AG08395 (cell line): ENCODE data around the gene LGALSL.
A peak's percentile ranks its signal among the peaks of the same experiment; 100 is the strongest.

Experiments
- DNase-seq: peaks from one replicate; pipeline ENCODE4 v3.0.0; 2012; ENCODE audit warnings: mixed read lengths, low spot score

Gene LGALSL

DNA sequence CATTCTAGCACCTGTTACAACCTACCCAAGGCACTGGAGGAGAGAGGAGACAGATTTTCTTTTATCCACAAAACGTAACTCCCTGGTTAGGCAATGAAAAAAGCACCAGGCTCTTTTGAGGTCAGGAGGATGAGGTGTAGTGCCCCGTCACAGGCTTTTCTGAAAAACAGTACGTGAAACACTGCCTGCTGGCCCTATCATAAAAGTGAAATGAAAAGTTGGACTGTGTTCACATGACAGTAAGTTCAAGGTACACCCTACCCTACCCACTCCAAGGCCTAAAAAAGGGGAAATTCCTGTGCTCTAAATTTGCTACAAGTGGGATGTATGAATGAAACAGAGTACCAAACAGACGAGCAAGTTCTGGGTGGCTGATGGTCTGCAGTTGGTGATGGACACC is 17.6 kb downstream of the LGALSL start:
- no peak for DNase-seq

DNA sequence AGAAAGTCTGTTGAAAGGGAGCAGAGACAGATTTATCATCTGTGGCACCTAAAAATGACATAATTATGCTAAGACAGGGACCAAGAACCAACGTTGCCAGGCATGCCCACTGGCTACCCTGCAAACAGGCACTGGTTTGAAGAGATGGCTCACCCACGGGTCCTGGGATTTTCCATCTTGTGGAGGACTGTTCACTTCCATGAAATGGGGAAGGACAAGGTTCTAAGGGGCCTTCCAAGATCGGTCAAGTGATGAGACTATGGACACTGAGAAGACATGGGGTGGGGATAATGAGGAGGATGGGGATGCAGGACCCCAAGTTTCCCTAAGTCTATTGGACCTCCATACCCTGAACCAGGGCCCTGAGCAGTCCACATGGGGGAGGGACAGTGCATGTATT is 18.9 kb downstream of the LGALSL start:
- DNase-seq, result no peak

DNA sequence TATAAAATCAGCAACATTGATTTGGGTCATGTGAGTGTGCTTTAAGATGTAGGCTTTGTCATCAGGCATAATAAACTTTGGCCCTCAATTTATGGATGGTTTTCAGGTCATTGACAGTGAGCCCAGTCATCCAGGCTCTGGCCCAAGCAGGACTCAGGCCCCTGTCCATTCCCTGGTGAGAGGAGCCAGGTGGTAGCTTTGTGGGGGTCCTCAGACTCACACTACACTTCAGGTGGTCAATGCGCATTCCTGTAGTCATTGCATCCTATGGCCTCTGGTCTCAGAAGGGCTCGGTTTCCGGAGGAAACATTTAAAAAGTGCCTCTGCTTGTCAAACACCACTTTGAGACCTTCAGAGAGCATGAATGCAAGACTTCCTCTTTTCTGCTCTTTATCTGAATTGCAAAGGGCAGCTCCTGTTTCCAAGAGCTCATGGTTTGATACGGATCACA is 20.2 kb downstream of the LGALSL start:
- DNase-seq, result no peak

DNA sequence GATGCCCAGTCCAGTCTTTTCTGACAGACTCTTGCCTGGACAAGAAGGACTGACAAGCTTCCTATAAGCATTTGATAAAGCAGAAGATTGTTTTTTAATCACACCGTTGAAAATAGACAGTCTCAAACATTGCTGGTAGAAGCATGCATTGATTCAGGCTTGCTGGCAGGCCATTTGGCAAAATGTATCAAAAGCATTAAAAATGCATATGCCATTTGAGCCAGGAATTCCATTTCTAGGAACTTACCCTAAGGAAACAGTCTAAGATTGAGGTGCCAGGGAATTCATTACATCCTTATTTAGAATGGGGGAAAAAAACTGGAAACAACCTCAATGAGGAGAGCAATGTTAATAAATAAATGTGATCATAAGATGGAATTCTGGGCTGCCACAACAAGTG is 20.7 kb downstream of the LGALSL start:
- DNase-seq, result no peak

DNA sequence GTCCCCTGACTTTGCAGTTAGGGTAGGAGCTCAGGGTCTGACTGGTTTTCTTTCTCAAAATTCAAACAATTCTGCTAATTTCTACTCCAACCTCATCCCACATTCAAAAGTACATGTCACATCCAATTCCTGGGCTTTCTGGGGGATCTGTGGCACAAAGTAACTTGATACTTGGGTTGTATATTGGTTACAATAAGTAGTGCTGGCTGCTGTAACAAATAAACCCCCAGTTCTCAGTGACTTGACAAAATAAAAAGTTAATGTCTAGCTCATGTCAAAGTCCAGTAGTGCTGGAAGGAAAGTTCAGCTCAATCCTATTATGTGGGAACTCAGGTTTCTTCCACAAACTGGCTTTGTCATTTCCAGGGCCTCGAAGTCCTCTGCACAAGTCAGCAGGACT is 23.1 kb downstream of the LGALSL start:
- DNase-seq, result no peak

DNA sequence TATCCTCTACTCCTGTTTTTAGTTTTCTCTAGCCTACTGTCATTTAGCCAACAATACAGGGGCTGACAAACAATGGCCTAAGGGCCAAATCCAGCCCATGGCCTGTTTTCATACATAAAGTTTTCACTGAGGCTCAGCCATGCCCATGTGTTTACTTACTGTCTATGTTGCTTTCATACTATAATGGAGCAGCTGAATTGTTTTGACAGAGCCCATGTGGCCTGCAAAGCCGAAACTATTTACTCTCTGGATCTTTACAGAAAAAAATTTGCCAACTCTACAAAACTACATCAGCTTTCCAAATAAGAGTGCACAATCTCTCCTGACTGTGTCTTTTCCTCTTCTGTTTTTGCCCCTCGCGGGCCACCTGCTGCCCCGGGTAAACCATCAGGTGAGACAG is 24.0 kb downstream of the LGALSL start:
- DNase-seq, result no peak

DNA sequence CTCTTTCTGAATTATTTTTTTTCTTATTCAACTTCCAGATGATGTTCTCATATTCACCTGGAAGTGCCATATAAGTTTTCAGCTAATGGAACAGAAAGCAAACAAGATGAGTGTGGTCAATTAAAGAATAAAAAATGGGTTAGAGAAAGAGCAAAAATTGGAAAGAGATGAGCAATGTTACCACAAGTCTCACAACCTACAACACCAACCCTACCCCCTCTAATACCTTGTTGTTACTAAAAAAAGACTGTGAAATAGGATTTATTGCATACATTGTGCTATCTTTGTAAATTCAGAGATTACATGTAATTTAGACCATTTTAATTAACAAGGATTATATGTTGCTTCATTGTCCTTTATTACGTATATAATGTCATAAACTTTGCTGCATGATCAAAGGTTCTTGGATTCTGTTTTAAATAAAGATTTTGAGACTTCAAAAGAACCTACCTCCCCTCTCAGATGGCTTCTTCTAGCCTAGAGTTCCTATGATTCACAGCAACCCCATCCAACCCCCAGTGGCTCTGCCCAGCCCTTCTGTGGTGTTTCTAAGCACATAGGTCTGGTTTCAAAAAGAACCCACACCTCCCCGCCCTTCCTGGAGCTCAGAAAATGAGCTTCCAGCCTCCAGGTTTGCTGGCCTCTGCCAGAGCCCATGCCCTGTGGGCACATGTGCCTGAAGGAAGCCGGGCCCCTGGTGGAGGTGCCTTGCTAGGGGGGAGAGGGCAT is 24.7 kb downstream of the LGALSL start:
- no peak for DNase-seq

DNA sequence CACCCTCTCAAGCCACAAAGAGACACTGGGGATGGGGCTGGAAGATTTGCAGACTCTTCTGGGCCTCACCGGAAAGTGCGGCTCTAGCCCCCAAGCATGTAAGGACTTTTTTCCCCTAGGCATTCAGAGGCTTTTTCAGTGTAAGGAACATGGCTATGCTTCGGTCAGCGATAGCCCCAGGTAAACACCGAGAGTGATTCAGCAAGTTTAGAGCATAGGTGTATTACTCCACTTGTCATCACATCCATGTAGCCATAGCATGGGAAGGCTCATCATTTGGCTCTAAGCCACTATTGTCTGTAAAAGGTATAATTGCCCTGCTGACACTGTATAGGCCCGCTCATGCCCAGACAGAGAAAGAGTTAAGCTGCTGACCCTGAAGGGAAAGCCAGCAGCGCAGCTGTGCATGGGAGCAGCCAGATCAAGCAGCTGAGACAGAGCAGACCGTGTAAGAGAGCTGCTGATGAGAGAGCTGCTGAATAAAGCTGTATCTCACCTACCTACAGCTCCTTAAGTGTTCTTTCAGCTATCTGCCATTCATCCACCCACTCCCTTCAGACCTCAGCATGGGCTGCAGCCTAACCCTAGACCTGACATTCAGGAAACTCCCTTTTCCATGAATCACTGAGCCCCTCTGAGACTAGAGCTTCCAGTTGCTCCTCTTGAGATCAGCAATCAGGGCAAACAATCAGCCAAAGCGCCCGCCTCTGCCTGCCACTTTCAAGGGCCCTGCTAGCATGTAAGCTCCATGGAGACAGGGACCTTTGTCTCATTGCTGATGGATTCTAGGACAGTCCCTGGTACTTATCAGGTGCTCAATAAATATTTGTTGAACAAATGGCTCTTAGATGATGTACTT is 25.5 kb downstream of the LGALSL start:
- no peak for DNase-seq

DNA sequence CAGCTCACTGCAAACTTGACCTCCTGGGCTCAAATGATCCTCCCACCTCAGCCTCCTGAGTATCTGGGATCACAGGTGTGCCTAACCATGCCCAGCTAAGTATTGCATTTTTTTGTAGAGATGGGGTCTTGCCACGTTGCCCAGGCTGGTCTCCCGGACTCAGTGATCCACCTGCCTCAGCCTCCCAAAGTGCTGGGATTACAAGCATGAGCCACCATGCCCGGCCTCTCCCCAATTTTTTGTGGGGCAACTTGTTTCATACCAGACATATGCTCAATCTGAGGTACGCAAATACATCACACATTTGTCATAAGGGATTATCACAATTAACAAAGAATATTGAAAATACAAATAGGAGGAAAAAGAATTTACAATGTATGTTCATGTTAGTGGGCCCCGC is 27.7 kb downstream of the LGALSL start:
- DNase-seq, result no peak

DNA sequence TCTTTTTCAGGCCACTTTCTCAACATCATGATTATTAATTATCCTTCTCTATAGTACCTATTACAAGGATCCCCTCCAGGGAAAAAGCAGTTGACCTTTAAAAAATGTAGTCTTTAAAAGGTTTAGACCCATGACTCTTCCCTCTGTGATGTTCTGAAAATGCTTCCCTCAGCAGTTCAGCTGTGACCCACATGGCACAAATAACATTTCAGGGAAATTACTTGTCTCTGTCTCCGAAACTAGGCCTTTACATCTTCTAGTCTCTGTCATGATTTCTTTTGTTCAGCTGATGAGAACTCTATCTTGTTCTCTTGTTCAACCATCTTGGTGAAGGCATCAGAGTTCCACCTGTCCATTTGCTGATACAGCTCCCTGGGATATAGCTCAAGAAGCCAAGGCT is 28.3 kb downstream of the LGALSL start:
- DNase-seq, result no peak

DNA sequence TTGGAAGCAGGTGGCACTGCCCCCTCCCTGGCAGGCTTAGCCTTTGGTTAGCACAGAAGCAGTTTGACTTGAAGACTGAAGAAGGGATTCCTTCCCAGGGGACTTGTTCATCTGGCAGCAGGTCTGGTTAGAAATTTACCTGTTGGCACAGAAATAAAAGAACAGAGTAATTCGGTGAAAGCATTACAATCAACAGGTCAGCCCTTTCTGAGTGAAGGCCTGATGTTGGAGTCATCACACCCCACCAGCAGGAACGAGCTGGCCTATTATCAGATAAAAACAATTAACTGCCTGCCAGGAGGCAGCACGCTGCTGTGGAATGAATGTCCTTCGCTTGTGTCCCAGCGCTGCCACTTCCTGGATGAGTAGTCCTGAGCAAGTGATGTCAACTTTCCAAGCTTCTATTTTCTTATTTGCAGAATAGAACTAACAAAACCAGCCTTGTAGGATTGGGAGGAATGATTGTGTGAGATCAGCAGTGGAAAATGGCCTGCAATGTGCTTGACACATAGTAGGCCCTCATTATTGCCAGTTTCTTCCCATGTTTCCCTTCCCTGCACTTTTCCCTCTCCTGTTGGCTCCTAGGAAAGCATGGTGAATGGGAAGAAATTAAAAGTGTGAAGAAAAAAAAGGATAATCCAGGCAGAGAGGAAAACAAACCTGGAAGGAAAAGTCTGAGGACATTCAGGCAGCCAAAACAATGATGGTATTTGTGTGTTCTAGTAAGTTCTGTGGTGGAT is 29.0 kb downstream of the LGALSL start:
- peak; percentile 45 for DNase-seq

DNA sequence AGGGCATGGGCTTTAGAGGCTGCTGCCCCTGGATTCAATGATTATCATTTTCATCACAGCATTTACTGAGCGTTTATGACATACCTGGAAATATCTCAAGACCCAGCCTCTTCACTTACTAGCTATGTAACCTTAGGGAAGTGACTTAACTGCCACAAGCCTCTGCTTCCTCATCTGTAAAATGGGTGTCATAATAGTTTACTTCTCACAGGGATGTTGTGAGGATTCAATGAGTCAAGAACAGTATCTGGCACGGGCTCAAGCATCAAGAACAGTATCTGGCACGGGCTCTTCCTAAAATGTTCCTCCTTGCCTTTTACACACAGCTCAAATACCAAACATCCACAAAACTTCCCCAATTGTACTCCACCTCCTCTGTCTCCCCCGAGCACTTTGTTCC is 31.4 kb downstream of the LGALSL start:
- no peak for DNase-seq

DNA sequence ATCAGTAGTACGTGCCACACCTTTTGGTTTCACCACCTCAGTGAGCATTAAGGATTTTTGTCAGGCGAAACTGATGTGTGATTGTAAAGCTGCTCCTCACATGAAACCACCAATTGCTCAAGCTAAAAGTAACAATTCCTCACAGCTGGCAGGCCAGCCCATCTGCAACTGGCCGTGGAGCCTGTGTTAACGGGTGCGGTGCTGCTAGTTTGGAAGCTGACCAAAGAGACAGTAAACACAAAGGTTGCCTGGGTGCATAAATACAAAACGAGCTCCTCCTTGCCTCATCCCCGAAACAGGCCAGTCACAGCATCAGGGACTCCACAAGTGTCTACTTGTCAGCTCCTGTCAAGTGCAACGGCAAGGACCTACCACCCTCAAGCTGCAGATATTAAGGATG is 32.0 kb downstream of the LGALSL start:
- DNase-seq, result peak; percentile 39

DNA sequence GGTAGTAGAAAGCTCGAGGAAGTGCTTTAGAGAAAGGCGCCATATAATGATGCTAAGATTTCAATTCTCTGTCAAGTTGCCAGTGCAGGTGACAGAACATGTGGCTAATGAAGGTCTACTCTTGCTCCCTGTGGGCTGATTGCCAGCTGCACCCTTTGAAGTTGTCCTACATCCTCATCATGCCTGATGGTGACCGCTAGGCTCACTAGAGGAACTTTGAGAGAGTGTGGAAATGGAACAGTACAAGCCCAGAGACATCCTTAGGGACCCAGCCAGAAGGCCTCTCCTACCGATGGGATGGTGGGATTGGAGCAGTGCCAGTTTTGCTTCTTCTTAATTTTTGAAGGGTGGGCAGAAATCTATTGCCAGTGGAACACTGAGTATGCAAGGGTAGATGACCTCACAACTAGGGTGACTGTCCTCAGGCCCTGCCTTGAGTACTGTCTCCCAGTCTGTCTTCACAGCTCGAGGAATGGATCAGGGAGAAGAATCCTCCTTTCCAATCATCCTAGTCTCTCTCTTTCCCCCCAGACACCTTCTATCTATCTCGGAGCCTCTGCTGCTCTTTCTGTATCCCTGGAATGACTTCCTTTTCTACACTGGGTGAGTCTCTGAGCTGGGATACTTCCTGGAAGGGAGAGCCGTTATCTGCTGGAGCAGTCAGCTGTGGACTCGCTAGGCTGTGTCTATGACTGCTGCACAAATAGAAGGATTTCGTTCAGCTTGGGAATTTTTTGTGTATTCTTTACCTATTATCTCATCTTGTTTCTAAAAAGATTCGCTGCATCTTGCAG is 33.5 kb downstream of the LGALSL start:
- DNase-seq, result no peak

DNA sequence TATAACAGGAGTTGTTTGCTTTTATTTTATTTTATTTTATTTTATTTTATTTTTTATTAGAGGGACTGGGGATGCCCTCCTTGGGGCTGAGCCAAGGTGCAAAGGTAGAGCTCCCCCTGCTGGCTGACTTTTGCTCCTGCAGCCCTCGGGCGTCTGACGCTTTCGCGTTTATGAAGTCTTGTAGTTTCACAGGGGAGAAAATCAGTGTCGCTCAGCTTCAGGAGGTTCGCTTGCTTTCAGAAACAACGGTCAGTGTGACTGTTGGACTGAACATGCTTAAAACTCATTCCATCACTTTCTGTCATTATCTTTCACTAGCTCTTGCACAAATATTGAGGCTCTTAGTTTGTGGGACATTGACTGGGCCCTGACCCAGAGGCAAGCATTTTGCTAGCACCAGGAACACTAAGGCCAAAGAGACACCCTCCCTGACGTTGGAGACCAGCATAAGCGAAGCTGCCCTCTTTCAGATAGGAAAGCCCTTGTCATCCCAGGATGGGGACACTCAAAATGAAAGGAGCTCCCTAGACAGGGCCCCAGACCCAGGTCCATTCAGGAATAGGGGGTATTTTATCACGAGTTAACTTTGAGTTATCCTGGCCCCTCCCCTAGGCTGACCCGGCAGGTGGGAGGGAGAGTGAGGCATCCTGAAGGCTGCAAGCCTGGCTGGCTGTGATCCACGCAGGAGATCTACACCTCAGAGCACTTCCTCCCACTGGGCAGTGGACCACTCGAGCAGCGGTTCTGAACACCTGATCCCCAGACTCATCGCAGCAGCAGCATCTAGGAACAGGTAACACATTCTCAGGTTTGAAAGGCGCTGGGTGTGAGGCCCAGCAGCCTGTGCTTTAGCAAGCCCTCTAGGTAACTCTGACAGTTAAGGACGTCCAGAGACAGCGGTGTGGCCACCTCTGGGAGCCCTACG is 34.4 kb downstream of the LGALSL start:
- DNase-seq, result peak; percentile 68

DNA sequence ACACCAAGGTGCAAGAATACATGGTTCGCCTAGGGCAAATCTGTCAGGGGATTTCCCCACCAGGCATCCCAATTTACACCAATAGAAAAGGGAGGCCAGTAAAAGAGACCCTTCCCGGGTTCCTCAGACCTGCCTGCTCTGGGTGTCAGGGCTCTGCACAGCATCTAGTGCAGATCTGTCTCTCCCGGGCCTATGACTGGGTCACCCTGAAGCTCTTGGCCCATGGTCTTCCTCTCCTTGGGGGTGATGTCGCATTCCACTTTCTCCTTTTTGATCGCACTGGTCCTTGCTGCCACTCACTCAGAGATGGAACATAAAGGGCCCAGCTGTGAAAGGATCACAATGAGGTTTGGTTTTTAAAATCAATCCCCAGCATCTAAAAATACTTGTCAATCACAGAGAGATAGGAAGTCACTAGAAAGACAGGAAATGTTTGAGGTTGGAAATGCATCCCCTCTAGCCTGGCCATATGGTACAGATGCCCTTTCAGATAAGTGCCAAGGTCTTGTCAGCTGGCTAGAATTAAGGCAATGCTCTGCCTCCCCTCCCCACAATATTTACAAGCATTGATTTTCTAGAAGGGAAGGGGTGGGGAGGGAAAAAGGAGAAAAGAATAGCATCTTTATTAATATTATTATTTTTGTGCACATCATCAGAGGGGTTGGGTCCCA is 35.3 kb downstream of the LGALSL start:
- DNase-seq, result no peak

DNA sequence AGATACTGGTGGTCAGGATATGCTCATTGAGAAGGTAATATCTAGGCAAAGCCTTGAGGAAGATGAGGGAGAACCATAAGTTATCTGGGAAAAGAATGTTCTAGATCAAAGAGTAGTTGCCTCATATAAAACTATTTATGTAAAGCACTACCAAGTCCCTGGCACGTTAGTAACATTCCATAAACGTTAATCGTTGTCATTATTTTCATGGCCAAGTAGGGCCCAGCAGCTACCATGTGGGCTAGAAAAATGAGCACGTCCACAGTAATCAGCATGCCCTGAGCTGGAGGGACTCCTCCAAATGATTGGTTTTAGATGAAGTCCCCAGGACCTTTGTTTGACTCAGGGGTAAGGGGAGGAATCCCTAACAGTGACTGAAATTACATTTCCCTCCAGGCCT is 37.5 kb downstream of the LGALSL start:
- DNase-seq, result peak; percentile 43

DNA sequence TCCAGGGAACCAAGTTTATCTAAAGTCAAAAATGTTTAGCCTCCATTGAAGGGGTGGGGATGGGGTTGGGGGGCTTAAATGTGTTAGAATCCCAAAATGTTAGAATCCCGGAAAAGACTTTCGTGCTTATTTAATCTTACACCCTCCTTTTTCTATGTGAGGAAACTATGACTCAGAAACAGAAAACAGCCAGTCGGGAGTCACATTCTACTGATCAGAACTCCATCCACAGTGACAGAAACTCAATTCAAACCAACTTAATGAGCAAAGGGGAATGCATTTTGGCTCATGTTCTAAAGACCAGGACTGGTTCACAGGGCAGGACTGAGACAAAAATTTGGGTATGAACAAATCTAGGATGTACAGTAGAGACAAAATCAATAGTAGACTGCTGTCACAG is 38.3 kb downstream of the LGALSL start:
- no peak for DNase-seq

DNA sequence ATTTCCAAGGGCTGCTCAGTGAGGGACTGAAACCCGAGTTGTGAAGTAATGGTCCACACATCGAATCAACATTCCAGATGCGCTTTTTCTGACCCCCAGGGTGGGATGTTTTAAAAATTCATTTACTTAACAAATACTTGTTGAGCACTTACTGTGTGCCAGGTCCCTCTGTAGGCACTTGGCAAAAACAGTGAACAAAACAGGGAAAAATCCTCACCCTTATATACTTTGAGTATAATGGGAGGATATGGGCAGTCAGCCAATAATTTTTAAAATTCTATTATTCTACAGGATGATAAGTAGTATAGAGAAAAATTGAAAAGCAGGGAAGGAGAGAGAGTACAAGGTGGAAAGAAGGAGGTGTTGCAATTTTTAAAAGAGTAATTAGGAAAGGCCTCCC is 38.9 kb downstream of the LGALSL start:
- DNase-seq, result no peak

DNA sequence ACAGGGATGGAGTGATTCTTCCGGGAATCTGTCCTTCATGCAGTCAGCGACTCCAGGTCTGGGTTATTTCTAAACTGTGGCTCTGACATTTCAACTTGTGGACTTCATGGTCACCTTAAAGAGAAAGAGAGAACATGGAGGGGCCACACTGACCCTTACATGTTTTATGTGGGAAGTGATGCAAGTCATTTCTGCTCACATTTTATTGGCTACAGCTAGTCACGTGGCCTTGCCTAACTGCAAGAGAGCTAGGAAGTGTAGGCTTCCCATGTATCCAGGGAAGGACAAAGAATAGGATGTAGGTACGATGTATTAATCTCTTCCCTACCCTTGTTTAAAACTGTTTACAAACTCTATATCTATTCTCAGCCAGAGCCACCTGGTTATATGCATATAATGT is 39.8 kb downstream of the LGALSL start:
- no peak for DNase-seq
